ENCODE data around the gene SLC29A2. TPM values are rescaled to one million over a fixed set of nuclear protein-coding genes. Genes with fewer than 3 reads are reported as not detected.
A peak's percentile ranks its signal among the peaks of the same experiment; 100 is the strongest.

Gene SLC29A2
- total RNA-seq, 1 donor from 2014 or later = 6.9 TPM

DNA sequence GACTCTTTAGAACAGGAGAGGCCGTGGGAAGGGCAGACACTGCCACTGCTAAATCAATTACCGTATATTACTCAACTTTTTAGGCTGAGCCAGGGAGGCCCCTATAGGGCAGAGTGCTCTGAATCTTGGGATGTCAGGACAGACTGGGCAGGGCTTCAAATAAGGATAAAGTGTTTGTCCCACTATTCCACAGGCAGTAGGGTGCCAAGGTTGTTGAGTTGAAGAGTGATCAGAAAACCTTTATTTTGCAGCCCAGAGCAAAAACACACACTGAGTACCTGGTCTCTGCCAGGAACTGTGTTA, 22.5 kb downstream of the SLC29A2 start:
- Mint-ChIP-seq H3K27ac (peak overlapping the region; percentile 29), H3K9me3 (peaks cover 4% of the 10 kb centered on the region), H3K36me3 (peaks cover 9% of the 10 kb centered on the region), H3K4me1 (peaks cover 37% of the 10 kb centered on the region), H3K27me3 (ENCODE audit: insufficient read depth, low read depth) (peaks cover 16% of the 10 kb centered on the region), H3K4me3 (peak overlapping the region; percentile 96)
- Histone ChIP-seq H3K27ac (no peak overlapping the region), H3K9me3 (ENCODE audit: low read depth) (no peaks in the 10 kb centered on the region), H3K9ac (no peak overlapping the region), H3K27me3 (no peaks in the 10 kb centered on the region), H4K20me1 (ENCODE audit: low read depth) (peaks cover 5% of the 10 kb centered on the region), H3K79me2 (ENCODE audit: low read depth) (peaks cover 28% of the 10 kb centered on the region), H3K4me1 (peaks cover 21% of the 10 kb centered on the region), H3K4me3 (no peak overlapping the region), H3F3A (ENCODE audit: low read depth) (peaks cover 40% of the 10 kb centered on the region), H3K4me2 (peak overlapping the region; percentile 68), H3K36me3 (no peaks in the 10 kb centered on the region), H2AFZ (replicated peaks) (no peak overlapping the region)
- TF ChIP-seq EZH2phosphoT487 (IDR thresholded peaks at IDR 0.05) = no peak
- no peak for TF ChIP-seq EZH2 (IDR thresholded peaks at IDR 0.05)
- TF ChIP-seq, protein P1, sequence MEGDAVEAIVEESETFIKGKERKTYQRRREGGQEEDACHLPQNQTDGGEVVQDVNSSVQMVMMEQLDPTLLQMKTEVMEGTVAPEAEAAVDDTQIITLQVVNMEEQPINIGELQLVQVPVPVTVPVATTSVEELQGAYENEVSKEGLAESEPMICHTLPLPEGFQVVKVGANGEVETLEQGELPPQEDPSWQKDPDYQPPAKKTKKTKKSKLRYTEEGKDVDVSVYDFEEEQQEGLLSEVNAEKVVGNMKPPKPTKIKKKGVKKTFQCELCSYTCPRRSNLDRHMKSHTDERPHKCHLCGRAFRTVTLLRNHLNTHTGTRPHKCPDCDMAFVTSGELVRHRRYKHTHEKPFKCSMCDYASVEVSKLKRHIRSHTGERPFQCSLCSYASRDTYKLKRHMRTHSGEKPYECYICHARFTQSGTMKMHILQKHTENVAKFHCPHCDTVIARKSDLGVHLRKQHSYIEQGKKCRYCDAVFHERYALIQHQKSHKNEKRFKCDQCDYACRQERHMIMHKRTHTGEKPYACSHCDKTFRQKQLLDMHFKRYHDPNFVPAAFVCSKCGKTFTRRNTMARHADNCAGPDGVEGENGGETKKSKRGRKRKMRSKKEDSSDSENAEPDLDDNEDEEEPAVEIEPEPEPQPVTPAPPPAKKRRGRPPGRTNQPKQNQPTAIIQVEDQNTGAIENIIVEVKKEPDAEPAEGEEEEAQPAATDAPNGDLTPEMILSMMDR (IDR thresholded peaks at IDR 0.05) = no peak
- DNase-seq (ENCODE audit: low spot score) = no peak

DNA sequence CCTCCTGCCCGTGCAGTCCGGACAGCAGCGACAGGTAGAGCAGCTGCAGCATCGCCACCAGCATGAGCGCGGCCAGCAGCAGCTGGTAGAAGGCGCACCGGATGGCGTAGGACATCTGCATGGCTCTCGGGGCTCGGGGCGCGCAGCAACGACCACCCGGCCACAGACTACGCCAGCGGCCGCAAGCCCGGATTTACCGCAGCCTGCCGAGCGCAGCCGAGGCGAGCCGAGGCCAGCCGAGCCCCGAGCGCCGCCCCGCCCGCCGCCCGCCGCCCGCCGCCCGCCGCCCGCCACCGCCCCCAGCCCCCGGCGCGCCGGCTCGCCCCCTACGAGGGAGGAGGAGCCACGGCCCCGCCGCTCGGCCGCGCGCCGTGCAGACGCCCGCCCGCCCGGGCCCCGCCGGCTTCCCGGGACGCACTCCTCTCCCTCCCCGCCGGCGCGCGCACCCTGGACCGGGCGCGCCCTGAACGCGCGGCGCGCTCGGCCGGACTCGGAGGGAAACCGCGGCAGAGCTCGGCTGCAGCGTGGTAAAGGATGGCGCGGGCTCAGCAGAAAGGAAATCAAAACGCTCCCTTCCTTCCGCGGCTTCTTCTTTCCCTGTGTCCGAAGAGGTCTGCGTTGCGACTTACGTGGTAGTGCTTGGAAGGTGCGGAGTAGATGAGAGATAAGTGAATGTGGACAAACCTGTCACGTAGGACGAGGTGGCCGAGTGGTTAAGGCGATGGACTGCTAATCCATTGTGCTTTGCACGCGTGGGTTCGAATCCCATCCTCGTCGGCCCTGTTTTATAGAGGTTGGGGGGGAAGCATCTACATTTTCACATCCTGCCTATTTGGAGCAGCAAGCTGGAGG, 23.9 kb downstream of the SLC29A2 start, which contains the start of gene B4GAT1:
Gene B4GAT1, minus strand, starts transcription at position 205 of the 852 bp plus-strand sequence. Its CDS starts 84 bp downstream, at position 121.
- peaks cover 13% of the 10 kb centered on the region for H4K20me1 ChIP-seq (ENCODE audit: low read depth)
- DNase-seq (ENCODE audit: low spot score) = peak; percentile 90
- peak within 1 kb of the TSS; percentile 78 for H3K9ac ChIP-seq
- H3K27ac ChIP-seq = peak within 1 kb of the TSS; percentile 88
- H3K36me3 ChIP-seq = no peaks in the 10 kb centered on the region
- H3K36me3 Mint-ChIP-seq = peaks cover 6% of the 10 kb centered on the region
- H3K9me3 ChIP-seq (ENCODE audit: low read depth) = no peaks in the 10 kb centered on the region
- peak within 1 kb of the TSS; percentile 94 for H3K4me2 ChIP-seq
- peaks cover 20% of the 10 kb centered on the region for H3K27me3 Mint-ChIP-seq (ENCODE audit: insufficient read depth, low read depth)
- peaks cover 47% of the 10 kb centered on the region for H3K4me1 Mint-ChIP-seq
- peaks cover 26% of the 10 kb centered on the region for H3K4me1 ChIP-seq
- peak within 1 kb of the TSS; percentile 97 for H3K4me3 ChIP-seq
- H3K27me3 ChIP-seq = no peaks in the 10 kb centered on the region
- peak within 1 kb of the TSS; percentile 96 for H3K4me3 Mint-ChIP-seq
- peaks cover 4% of the 10 kb centered on the region for H3K9me3 Mint-ChIP-seq
- peak within 1 kb of the TSS; percentile 100 for H3K27ac Mint-ChIP-seq
- peaks cover 49% of the 10 kb centered on the region for H3F3A ChIP-seq (ENCODE audit: low read depth)
- H2AFZ ChIP-seq (replicated peaks) = peak within 1 kb of the TSS; percentile 99
- TF ChIP-seq EZH2phosphoT487 (IDR thresholded peaks at IDR 0.05) (no peak), EZH2 (IDR thresholded peaks at IDR 0.05) (no peak)
- TF ChIP-seq, protein P1 (IDR thresholded peaks at IDR 0.05) = no peak
- peaks cover 39% of the 10 kb centered on the region for H3K79me2 ChIP-seq (ENCODE audit: low read depth)

DNA sequence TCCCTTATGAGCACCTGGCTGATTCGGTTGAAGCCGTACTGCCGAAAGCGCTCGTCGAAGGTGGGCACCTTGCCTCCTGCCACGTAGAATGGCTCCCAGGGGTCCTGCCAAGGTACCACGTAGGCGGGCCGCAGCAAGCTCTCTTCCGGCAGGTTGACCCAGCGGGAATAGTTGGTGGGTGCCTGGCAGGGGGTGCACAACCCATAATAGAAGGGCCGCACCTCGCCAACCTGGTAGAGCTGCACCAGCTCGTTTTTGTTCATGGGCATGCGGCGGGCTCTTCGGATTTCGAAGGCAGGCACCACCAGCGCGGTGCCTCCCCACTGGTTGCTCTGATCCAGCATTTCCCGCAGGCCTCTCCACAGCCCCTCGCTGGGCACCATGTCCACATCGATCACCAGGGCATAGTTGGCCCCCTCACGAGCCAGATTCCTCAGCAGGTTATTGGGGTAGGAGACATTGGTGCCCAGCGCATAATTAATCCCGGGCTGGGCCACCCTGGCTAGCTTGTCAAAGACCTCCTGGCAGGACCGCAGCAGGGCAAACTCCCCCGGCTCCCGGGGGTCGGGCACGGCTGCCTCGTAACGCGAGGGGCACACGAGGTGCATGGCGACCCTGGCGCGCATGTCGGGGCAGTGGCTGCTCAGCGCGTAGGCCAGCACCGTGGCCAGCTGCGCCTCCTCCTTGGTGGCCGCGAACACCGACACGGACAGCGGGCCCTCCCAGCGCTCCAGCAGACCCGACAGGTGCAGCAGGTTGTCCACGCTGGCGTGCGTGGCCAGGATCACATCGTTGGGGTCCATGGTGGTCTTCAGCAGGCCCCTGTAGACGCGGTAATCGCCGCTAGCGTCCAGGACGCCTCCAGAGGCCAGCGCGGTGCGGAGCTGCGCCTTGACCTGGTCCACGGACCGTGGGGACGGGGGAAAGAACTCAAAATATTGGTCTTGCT, 24.8 kb downstream of the SLC29A2 start:
- Histone ChIP-seq H3K4me3 (peak overlapping the region; percentile 97), H3K27ac (no peak overlapping the region), H3K9ac (peak overlapping the region; percentile 78), H3K36me3 (no peaks in the 10 kb centered on the region), H2AFZ (replicated peaks) (peak overlapping the region; percentile 99), H3K4me1 (peaks cover 26% of the 10 kb centered on the region), H4K20me1 (ENCODE audit: low read depth) (peaks cover 13% of the 10 kb centered on the region), H3K27me3 (no peaks in the 10 kb centered on the region), H3K4me2 (peak overlapping the region; percentile 94), H3K79me2 (ENCODE audit: low read depth) (peaks cover 39% of the 10 kb centered on the region), H3K9me3 (ENCODE audit: low read depth) (no peaks in the 10 kb centered on the region), H3F3A (ENCODE audit: low read depth) (peaks cover 49% of the 10 kb centered on the region)
- H3K27ac Mint-ChIP-seq = peak overlapping the region; percentile 69
- DNase-seq (ENCODE audit: low spot score) = peak; percentile 41
- H3K27me3 Mint-ChIP-seq (ENCODE audit: insufficient read depth, low read depth) = peaks cover 20% of the 10 kb centered on the region
- H3K36me3 Mint-ChIP-seq = peaks cover 4% of the 10 kb centered on the region
- H3K9me3 Mint-ChIP-seq = peaks cover 4% of the 10 kb centered on the region
- peaks cover 45% of the 10 kb centered on the region for H3K4me1 Mint-ChIP-seq
- peak overlapping the region; percentile 96 for H3K4me3 Mint-ChIP-seq
- TF ChIP-seq, protein P1 (IDR thresholded peaks at IDR 0.05) = no peak
- TF ChIP-seq EZH2 (IDR thresholded peaks at IDR 0.05) = peak; percentile 54

Data from neural progenitor cell (in vitro differentiated cells).